HCT116 (cell line): ENCODE data around the gene MYLK3.

Source experiments
- EZH2 ChIP-seq: fragments of 200-600 bp; sonication (generic); IDR thresholded peaks from 2 replicates; pipeline ENCODE4 v1.6.1; 2017; ENCODE audit warnings: antibody characterized with exemption, mixed run types
- POLR2A ChIP-seq: IDR thresholded peaks from 2 replicates; pipeline ENCODE4 v1.7.0; 2011; ENCODE audit warnings: borderline replicate concordance; ENCODE audit not compliant: insufficient read depth, insufficient read length; ENCODE audit errors: extremely low read depth
- TCF7L2 ChIP-seq: IDR thresholded peaks from 2 replicates; pipeline ENCODE4 v1.7.0; 2011; ENCODE audit warnings: borderline replicate concordance, inconsistent platforms; ENCODE audit not compliant: insufficient read depth, insufficient read length; ENCODE audit errors: extremely low read depth
- TF ChIP-seq, protein P1 (sequence below), 3 experiments: fragments of 200-600 bp in 1 of 3; sonication (generic) in 1 of 3; IDR thresholded peaks in 2 of 3; conservative IDR thresholded peaks in 1 of 3; 2 replicates each; pipeline ENCODE4 v1.5.1; 2012 to 2017; ENCODE audit warnings: low read depth in 2 of 3, low read length in 2 of 3, antibody characterized with exemption in 1 of 3, borderline replicate concordance in 1 of 3, control low read depth in 1 of 3, mild to moderate bottlenecking in 1 of 3, mixed read lengths in 1 of 3, mixed run types in 1 of 3, moderate library complexity in 1 of 3; ENCODE audit not compliant: insufficient read depth in 1 of 3

DNA sequence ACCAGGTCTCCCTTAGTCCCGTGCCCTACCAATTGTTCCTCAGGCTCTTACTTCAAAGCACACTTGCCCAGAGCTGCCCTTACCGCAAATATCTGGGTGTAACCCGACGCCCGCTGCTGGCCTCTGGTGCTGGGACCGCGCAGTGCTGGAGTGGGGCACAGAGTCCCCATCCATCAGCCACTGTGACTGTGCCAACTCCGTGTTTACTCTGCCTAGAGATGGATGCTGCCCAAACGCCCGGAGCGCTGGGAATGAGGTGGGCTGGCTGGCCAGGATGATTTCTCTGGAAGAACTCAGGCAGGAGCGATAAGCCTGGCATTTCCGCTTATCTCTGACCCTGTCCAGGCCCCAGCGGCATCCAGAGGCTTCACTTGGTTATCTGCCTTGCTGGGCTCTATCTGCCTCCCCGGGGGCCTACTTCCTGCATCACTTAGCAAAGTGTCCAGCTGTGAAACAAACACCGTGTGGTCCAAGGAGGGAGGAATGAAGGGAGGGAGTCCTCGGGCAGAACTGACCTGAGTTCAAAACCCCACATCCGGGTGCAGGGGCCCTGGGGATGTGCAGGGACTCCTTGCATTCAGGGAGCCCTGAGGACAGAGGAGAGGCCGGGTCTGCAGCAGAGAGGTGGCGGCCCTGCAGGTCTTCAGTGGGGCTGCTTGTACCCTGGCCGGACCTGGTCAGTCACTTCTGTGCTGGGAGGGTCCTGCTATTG, 9.4 kb upstream of the MYLK3 start:
- no peak for TF ChIP-seq TCF7L2
- TF ChIP-seq, protein P1, sequence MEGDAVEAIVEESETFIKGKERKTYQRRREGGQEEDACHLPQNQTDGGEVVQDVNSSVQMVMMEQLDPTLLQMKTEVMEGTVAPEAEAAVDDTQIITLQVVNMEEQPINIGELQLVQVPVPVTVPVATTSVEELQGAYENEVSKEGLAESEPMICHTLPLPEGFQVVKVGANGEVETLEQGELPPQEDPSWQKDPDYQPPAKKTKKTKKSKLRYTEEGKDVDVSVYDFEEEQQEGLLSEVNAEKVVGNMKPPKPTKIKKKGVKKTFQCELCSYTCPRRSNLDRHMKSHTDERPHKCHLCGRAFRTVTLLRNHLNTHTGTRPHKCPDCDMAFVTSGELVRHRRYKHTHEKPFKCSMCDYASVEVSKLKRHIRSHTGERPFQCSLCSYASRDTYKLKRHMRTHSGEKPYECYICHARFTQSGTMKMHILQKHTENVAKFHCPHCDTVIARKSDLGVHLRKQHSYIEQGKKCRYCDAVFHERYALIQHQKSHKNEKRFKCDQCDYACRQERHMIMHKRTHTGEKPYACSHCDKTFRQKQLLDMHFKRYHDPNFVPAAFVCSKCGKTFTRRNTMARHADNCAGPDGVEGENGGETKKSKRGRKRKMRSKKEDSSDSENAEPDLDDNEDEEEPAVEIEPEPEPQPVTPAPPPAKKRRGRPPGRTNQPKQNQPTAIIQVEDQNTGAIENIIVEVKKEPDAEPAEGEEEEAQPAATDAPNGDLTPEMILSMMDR (IDR thresholded peaks at IDR 0.05 in 2 of 3, conservative IDR thresholded peaks at IDR 0.05 in 1 of 3; ENCODE audit: borderline replicate concordance in 1 of 3, insufficient read depth in 1 of 3, low read depth in 2 of 3, low read length in 2 of 3) = no peak
- no peak for TF ChIP-seq POLR2A
- TF ChIP-seq EZH2 = no peak
